ENCODE data around the gene SH3BGRL3.
A peak's percentile ranks its signal among the peaks of the same experiment; 100 is the strongest.
"Not testable (repeated sequence)": the region's sequence is repeated elsewhere in the genome, so short reads cannot be mapped to it uniquely, and the experiment has no call there.

Gene SH3BGRL3

GRCh38 chr1:26321315-26322041, 41.6 kb downstream of the SH3BGRL3 start:
- peak; percentile 78 for DNase-seq (ENCODE audit: low read depth)
- peak; percentile 91 for TF ChIP-seq CTCF (conservative IDR thresholded peaks at IDR 0.05; ENCODE audit: low read length)
- no peak overlapping the region for H3K4me3 ChIP-seq (ENCODE audit: low read length)

GRCh38 chr1:26322042-26322331, 42.1 kb downstream of the SH3BGRL3 start:
- no peak for TF ChIP-seq CTCF (conservative IDR thresholded peaks at IDR 0.05; ENCODE audit: low read length)
- no peak for DNase-seq (ENCODE audit: low read depth)
- H3K4me3 ChIP-seq (ENCODE audit: low read length): no peak overlapping the region

- no peak overlapping the region for H3K4me3 ChIP-seq (ENCODE audit: low read length)
- no peak for TF ChIP-seq CTCF (conservative IDR thresholded peaks at IDR 0.05; ENCODE audit: low read length)
- DNase-seq (ENCODE audit: low read depth): no peak
Observed at GRCh38 chr1:26323382-26323781, 43.5 kb downstream of the SH3BGRL3 start.

GRCh38 chr1:26324550-26324949, 44.7 kb downstream of the SH3BGRL3 start:
- no peak for DNase-seq (ENCODE audit: low read depth)
- H3K4me3 ChIP-seq (ENCODE audit: low read length): no peak overlapping the region
- TF ChIP-seq CTCF (conservative IDR thresholded peaks at IDR 0.05; ENCODE audit: low read length): no peak

- H3K4me3 ChIP-seq (ENCODE audit: low read length): no peak overlapping the region
- TF ChIP-seq CTCF (conservative IDR thresholded peaks at IDR 0.05; ENCODE audit: low read length): no peak
- no peak for DNase-seq (ENCODE audit: low read depth)
Observed at GRCh38 chr1:26327956-26328362, 48.1 kb downstream of the SH3BGRL3 start.

- H3K4me3 ChIP-seq (ENCODE audit: low read length): no peak overlapping the region
- TF ChIP-seq CTCF (conservative IDR thresholded peaks at IDR 0.05; ENCODE audit: low read length): no peak
- no peak for DNase-seq (ENCODE audit: low read depth)
Observed at GRCh38 chr1:26328597-26328996, 48.7 kb downstream of the SH3BGRL3 start.

GRCh38 chr1:26329380-26329779, 49.5 kb downstream of the SH3BGRL3 start:
- not testable (repeated sequence) for H3K4me3 ChIP-seq (ENCODE audit: low read length)

GRCh38 chr1:26330276-26330675, 50.4 kb downstream of the SH3BGRL3 start:
- no peak overlapping the region for H3K4me3 ChIP-seq (ENCODE audit: low read length)
- no peak for TF ChIP-seq CTCF (conservative IDR thresholded peaks at IDR 0.05; ENCODE audit: low read length)
- DNase-seq (ENCODE audit: low read depth): no peak

More at GRCh38 chr1:26329380-26329779, 49.5 kb downstream of the SH3BGRL3 start:
- not testable (repeated sequence) for DNase-seq (ENCODE audit: low read depth)

Data from AG10803 (cell line).